H9 (cell line): ENCODE results near the gene MSN. TPM values are rescaled to one million over a fixed set of nuclear protein-coding genes. Genes with fewer than 3 reads are reported as not detected.

Experiments used
- DNase-seq: peaks from one replicate; pipeline ENCODE4 v3.0.0-alpha.2; 2017
- H2AFZ ChIP-seq: one replicate; pipeline ENCODE4 v1.6.1; 2013; ENCODE audit warnings: mild to moderate bottlenecking, low read length, control low read depth, moderate library complexity
- H2AK5ac ChIP-seq: 2 replicates; pipeline ENCODE4 v1.6.1; 2013; ENCODE audit warnings: low read length, control low read depth, mixed read lengths; ENCODE audit not compliant: insufficient read length
- H2BK120ac ChIP-seq: one replicate; pipeline ENCODE4 v1.6.1; 2013; ENCODE audit warnings: low read depth, mild to moderate bottlenecking, low read length, control low read depth, inconsistent platforms; ENCODE audit not compliant: poor library complexity, severe bottlenecking
- H2BK12ac ChIP-seq: 2 replicates; pipeline ENCODE4 v1.6.1; 2013; ENCODE audit warnings: low read length, control low read depth, mixed read lengths, low read depth; ENCODE audit not compliant: insufficient read length
- H2BK15ac ChIP-seq: 2 replicates; pipeline ENCODE4 v1.6.1; 2013; ENCODE audit warnings: low read depth, low read length, control low read depth
- H2BK20ac ChIP-seq: one replicate; pipeline ENCODE4 v1.6.1; 2013; ENCODE audit warnings: low read depth, mild to moderate bottlenecking, low read length, control low read depth, inconsistent platforms; ENCODE audit not compliant: poor library complexity, severe bottlenecking
- H2BK5ac ChIP-seq: 2 replicates; pipeline ENCODE4 v1.6.1; 2013; ENCODE audit warnings: low read length, control low read depth, mixed read lengths; ENCODE audit not compliant: insufficient read length
- H3K14ac ChIP-seq: 2 replicates; pipeline ENCODE4 v1.6.1; 2013; ENCODE audit warnings: low read length, control low read depth; ENCODE audit not compliant: insufficient read depth
- H3K18ac ChIP-seq: 2 replicates; pipeline ENCODE4 v1.6.1; 2013; ENCODE audit warnings: low read depth, mild to moderate bottlenecking, mixed read lengths, low read length, control low read depth; ENCODE audit not compliant: insufficient read length
- H3K23ac ChIP-seq: 2 replicates; pipeline ENCODE4 v1.6.1; 2013; ENCODE audit warnings: low read length, control low read depth, mixed read lengths, low read depth; ENCODE audit not compliant: insufficient read length
- H3K23me2 ChIP-seq: 2 replicates; pipeline ENCODE4 v1.6.1; 2013; ENCODE audit warnings: low read depth, mild to moderate bottlenecking, mixed read lengths, low read length, control low read depth; ENCODE audit not compliant: insufficient read length, poor library complexity, severe bottlenecking
- H3K27ac ChIP-seq: 2 replicates; pipeline ENCODE4 v1.5.1; 2013; ENCODE audit warnings: low read length, control low read depth, mixed read lengths, low read depth; ENCODE audit not compliant: insufficient read length
- H3K27me3 ChIP-seq: 2 replicates; pipeline ENCODE4 v1.6.1; 2013; ENCODE audit warnings: low read length, control low read depth, inconsistent platforms; ENCODE audit not compliant: insufficient read depth
- H3K4ac ChIP-seq: 2 replicates; pipeline ENCODE4 v1.6.1; 2013; ENCODE audit warnings: low read depth, mild to moderate bottlenecking, control low read depth, inconsistent platforms, low read length, moderate library complexity
- H3K4me1 ChIP-seq: 2 replicates; pipeline ENCODE4 v1.6.1; 2013; ENCODE audit warnings: low read length, control low read depth, inconsistent platforms; ENCODE audit not compliant: insufficient read depth
- H3K4me2 ChIP-seq: 2 replicates; pipeline ENCODE4 v1.6.1; 2013; ENCODE audit warnings: low read length, control low read depth, mixed read lengths; ENCODE audit not compliant: insufficient read length, insufficient read depth
- H3K56ac ChIP-seq: 2 replicates; pipeline ENCODE4 v1.6.1; 2013; ENCODE audit warnings: low read depth, mild to moderate bottlenecking, mixed read lengths, low read length, control low read depth; ENCODE audit not compliant: insufficient read length
- H3K79me1 ChIP-seq: 2 replicates; pipeline ENCODE4 v1.6.1; 2013; ENCODE audit warnings: low read depth, mild to moderate bottlenecking, moderate library complexity, low read length, control low read depth, inconsistent platforms; ENCODE audit not compliant: insufficient read depth, poor library complexity, severe bottlenecking
- H3K79me2 ChIP-seq: 2 replicates; pipeline ENCODE4 v1.6.1; 2013; ENCODE audit warnings: low read length, control low read depth, inconsistent platforms; ENCODE audit not compliant: insufficient read depth
- H3K9ac ChIP-seq: 2 replicates; pipeline ENCODE4 v1.6.1; 2013; ENCODE audit warnings: low read length, control low read depth, mixed read lengths; ENCODE audit not compliant: insufficient read length; ENCODE audit errors: extremely low read depth
- H3K9me3 ChIP-seq: one replicate; pipeline ENCODE4 v1.6.1; 2013; ENCODE audit warnings: low read depth, low read length, inconsistent platforms; ENCODE audit not compliant: control insufficient read depth
- H3T11ph ChIP-seq: one replicate; pipeline ENCODE4 v1.6.1; 2013; ENCODE audit warnings: mild to moderate bottlenecking, low read length, control low read depth, inconsistent platforms
- H4K20me1 ChIP-seq: one replicate; pipeline ENCODE4 v1.6.1; 2013; ENCODE audit not compliant: control insufficient read depth, insufficient read length, insufficient read depth
- H4K5ac ChIP-seq: 2 replicates; pipeline ENCODE4 v1.6.1; 2013; ENCODE audit warnings: low read depth, mild to moderate bottlenecking, mixed read lengths, low read length, control low read depth; ENCODE audit not compliant: insufficient read length
- H4K8ac ChIP-seq: replicated peaks from 2 replicates; pipeline ENCODE4 v1.6.1; 2013; ENCODE audit warnings: low read length, control low read depth, mixed read lengths, low read depth; ENCODE audit not compliant: insufficient read length
- H4K91ac ChIP-seq: 2 replicates; pipeline ENCODE4 v1.6.1; 2013; ENCODE audit warnings: low read depth, mild to moderate bottlenecking, moderate library complexity, mixed read lengths, low read length, control low read depth; ENCODE audit not compliant: insufficient read length
- H3K27ac Mint-ChIP-seq, 3 experiments: 2 replicates in 2 of 3; 3 replicates in 1 of 3; pipeline ENCODE4 v1.8.0; 2020 to 2021; ENCODE audit warnings: mixed read lengths in 3 of 3, mild to moderate bottlenecking in 1 of 3, moderate library complexity in 1 of 3
- H3K27me3 Mint-ChIP-seq: 2 replicates; pipeline ENCODE4 v1.8.0; 2021; ENCODE audit warnings: low read depth, mild to moderate bottlenecking, moderate library complexity, mixed read lengths
- H3K36me3 Mint-ChIP-seq, 3 experiments: 2 replicates in 2 of 3; 3 replicates in 1 of 3; pipeline ENCODE4 v1.8.0; 2020 to 2021; ENCODE audit warnings: low read depth in 3 of 3, mixed read lengths in 3 of 3; ENCODE audit not compliant: insufficient read depth in 1 of 3
- H3K4me1 Mint-ChIP-seq, 2 experiments: 2 replicates each; pipeline ENCODE4 v1.8.0; 2020; ENCODE audit warnings: mixed read lengths in 2 of 2
- H3K4me3 Mint-ChIP-seq, 2 experiments: 2 replicates in 1 of 2; 3 replicates in 1 of 2; pipeline ENCODE4 v1.8.0; 2020 to 2021; ENCODE audit warnings: mild to moderate bottlenecking in 2 of 2, mixed read lengths in 2 of 2, moderate library complexity in 1 of 2
- H3K9me3 Mint-ChIP-seq, 2 experiments: 2 replicates in 1 of 2; 3 replicates in 1 of 2; pipeline ENCODE4 v1.8.0; 2020; ENCODE audit warnings: mild to moderate bottlenecking in 2 of 2, mixed read lengths in 2 of 2, moderate library complexity in 1 of 2
- WGBS: extraction: QIAGEN DNeasy Blood & Tissue Kit; methylation state at CpG from one replicate; pipeline ENCODE4 v1.1.7; 2013; ENCODE audit warnings: missing lambda C conversion rate, low lambda C conversion rate, mixed read lengths; ENCODE audit not compliant: insufficient read length; ENCODE audit errors: extremely low coverage; 5-methylcytosine and 5-hydroxymethylcytosine counted together
- total RNA-seq: library from RNA; stranded (reverse); gene quantifications from 2 replicates; pipeline ENCODE4 v1.2.1, GENCODE V29; 2021
- TF ChIP-seq, protein P1 (sequence below): fragments of 200-600 bp; sonication (generic); conservative IDR thresholded peaks from 3 replicates; pipeline ENCODE4 v1.8.0; 2021; ENCODE audit warnings: antibody characterized with exemption, mild to moderate bottlenecking

The MSN gene
- total RNA-seq, 1 experiment from 2014 or later, result 126 TPM

- Histone ChIP-seq H3T11ph (no peak overlapping the region), H3K23me2 (no peaks in the 10 kb centered on the region), H2BK12ac (no peak overlapping the region), H3K79me2 (peaks cover 14% of the 10 kb centered on the region; the same call in 1 of the 2 replicates), H4K20me1 (no peaks in the 10 kb centered on the region), H2BK20ac (no peak overlapping the region), H3K79me1 (no peaks in the 10 kb centered on the region), H3K14ac (peak overlapping the region; percentile 7; the same call in 1 of the 2 replicates), H3K27me3 (no peaks in the 10 kb centered on the region), H3K23ac (no peak overlapping the region), H2BK15ac (no peak overlapping the region), H3K9ac (peak overlapping the region; percentile 42), H3K56ac (no peak overlapping the region), H3K27ac (no peak overlapping the region), H2AK5ac (no peak overlapping the region), H3K4ac (no peak overlapping the region), H3K9me3 (peaks cover 24% of the 10 kb centered on the region), H4K5ac (no peak overlapping the region), H2BK120ac (no peak overlapping the region), H4K91ac (no peak overlapping the region), H4K8ac (no peak overlapping the region), H2BK5ac (no peak overlapping the region), H3K4me2 (peak overlapping the region; percentile 80), H3K18ac (no peak overlapping the region), H3K4me1 (0 out of 2 replicates have a peak, but pooled peaks cover 3% of the 10 kb centered on the region), H2AFZ (no peak overlapping the region)
- peak; percentile 56 for DNase-seq
- no CpG with 5 or more reads among the region's 13 CpGs for whole genome bisulfite sequencing
- Mint-ChIP-seq H3K36me3 (peaks cover 0 to 17% (median 14%) of the 10 kb centered on the region in 3 experiments; a peak in 6 of 7 replicates), H3K27ac (peak overlapping the region; percentile 90 to 97 (median 96)), H3K4me1 (peaks cover 18% of the 10 kb centered on the region in 2 experiments), H3K9me3 (peaks cover 60 to 77% of the 10 kb centered on the region in 2 experiments), H3K27me3 (no peaks in the 10 kb centered on the region), H3K4me3 (peak overlapping the region; percentile 76 to 87)
- TF ChIP-seq, protein P1, sequence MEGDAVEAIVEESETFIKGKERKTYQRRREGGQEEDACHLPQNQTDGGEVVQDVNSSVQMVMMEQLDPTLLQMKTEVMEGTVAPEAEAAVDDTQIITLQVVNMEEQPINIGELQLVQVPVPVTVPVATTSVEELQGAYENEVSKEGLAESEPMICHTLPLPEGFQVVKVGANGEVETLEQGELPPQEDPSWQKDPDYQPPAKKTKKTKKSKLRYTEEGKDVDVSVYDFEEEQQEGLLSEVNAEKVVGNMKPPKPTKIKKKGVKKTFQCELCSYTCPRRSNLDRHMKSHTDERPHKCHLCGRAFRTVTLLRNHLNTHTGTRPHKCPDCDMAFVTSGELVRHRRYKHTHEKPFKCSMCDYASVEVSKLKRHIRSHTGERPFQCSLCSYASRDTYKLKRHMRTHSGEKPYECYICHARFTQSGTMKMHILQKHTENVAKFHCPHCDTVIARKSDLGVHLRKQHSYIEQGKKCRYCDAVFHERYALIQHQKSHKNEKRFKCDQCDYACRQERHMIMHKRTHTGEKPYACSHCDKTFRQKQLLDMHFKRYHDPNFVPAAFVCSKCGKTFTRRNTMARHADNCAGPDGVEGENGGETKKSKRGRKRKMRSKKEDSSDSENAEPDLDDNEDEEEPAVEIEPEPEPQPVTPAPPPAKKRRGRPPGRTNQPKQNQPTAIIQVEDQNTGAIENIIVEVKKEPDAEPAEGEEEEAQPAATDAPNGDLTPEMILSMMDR, result no peak
Observed at GRCh38 chrX:65668377-65669310, 1.2 kb downstream of the MSN start.
